ENCODE results near the gene CGB2. TPM values are rescaled to one million over a fixed set of nuclear protein-coding genes. Genes with fewer than 3 reads are reported as not detected.
A peak's percentile ranks its signal among the peaks of the same experiment; 100 is the strongest.

The CGB2 gene
- total and polyA plus RNA-seq, 2 of the 13 experiments (the other 11 are each of a cell fraction or from before 2014, with no cell fraction given) = not detected

DNA sequence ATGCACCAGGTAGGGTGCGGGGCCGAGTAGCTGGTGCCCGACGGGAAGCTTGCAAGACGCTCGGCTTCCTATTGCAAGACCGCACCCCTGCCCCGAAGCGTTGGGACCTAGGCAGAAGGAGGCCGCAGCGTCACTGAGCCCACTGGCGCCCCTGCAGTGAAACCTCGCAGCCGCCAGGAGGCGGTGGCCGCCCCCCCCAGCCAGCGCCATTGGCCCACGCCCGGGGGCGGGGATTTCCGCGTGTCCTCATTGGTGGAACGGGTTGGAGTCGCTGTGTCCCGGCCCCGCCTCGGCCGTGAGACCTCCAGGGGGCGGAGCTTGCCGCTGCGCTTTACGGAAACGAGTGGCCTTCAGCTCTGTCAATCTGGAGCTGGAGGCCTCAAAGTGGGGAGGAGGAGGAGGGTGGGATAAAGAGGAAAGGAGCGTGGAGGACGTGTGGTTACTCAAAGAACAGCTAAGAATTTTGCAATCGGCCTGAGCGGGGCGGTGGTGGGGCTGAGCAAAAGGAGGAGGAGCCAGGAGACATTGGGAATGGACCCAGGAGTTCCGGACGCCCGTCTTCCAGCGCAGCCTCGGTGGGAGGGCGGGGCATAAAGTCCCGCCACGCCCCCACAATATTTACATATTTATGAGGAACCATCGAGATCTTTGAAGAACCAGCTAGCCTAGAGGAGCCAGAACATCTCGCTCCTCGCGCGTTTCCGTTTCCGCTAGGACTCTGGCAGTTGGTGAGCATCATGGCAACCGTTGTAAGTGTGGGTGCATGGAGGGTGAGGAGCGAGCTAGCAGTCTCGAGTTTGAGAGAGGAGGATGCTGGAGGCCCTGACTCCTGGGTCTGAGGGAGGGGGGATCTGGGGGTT lies 38.3 kb upstream of the CGB2 start, which contains the start of the genes GYS1 and RUVBL2 (continued):
- TF ChIP-seq NFATC3 (CRISPR knock-in tag; IDR thresholded peaks at IDR 0.05) = no peak
- no peak for TF ChIP-seq ZNF335 (CRISPR knock-in tag; IDR thresholded peaks at IDR 0.05)
- peak; percentile 85; the same call in 1 of the 2 replicates for TF ChIP-seq ZMAT3 (CRISPR knock-in tag; conservative IDR thresholded peaks at IDR 0.05)
- TF ChIP-seq TCF12 (IDR thresholded peaks at IDR 0.05) = no peak
- 0 out of 2 replicates have a peak, but pooled peaks have one; percentile 42 for TF ChIP-seq TCF12 (CRISPR knock-in tag; IDR thresholded peaks at IDR 0.05)
- no peak for TF ChIP-seq ZNF207 (IDR thresholded peaks at IDR 0.05; ENCODE audit: borderline replicate concordance)
- no peak for TF ChIP-seq ZNF766 (CRISPR knock-in tag; IDR thresholded peaks at IDR 0.05; ENCODE audit: borderline replicate concordance)
- TF ChIP-seq, protein P1, sequence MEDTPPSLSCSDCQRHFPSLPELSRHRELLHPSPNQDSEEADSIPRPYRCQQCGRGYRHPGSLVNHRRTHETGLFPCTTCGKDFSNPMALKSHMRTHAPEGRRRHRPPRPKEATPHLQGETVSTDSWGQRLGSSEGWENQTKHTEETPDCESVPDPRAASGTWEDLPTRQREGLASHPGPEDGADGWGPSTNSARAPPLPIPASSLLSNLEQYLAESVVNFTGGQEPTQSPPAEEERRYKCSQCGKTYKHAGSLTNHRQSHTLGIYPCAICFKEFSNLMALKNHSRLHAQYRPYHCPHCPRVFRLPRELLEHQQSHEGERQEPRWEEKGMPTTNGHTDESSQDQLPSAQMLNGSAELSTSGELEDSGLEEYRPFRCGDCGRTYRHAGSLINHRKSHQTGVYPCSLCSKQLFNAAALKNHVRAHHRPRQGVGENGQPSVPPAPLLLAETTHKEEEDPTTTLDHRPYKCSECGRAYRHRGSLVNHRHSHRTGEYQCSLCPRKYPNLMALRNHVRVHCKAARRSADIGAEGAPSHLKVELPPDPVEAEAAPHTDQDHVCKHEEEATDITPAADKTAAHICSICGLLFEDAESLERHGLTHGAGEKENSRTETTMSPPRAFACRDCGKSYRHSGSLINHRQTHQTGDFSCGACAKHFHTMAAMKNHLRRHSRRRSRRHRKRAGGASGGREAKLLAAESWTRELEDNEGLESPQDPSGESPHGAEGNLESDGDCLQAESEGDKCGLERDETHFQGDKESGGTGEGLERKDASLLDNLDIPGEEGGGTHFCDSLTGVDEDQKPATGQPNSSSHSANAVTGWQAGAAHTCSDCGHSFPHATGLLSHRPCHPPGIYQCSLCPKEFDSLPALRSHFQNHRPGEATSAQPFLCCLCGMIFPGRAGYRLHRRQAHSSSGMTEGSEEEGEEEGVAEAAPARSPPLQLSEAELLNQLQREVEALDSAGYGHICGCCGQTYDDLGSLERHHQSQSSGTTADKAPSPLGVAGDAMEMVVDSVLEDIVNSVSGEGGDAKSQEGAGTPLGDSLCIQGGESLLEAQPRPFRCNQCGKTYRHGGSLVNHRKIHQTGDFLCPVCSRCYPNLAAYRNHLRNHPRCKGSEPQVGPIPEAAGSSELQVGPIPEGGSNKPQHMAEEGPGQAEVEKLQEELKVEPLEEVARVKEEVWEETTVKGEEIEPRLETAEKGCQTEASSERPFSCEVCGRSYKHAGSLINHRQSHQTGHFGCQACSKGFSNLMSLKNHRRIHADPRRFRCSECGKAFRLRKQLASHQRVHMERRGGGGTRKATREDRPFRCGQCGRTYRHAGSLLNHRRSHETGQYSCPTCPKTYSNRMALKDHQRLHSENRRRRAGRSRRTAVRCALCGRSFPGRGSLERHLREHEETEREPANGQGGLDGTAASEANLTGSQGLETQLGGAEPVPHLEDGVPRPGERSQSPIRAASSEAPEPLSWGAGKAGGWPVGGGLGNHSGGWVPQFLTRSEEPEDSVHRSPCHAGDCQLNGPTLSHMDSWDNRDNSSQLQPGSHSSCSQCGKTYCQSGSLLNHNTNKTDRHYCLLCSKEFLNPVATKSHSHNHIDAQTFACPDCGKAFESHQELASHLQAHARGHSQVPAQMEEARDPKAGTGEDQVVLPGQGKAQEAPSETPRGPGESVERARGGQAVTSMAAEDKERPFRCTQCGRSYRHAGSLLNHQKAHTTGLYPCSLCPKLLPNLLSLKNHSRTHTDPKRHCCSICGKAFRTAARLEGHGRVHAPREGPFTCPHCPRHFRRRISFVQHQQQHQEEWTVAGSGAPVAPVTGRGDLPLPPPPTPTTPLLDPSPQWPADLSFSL (CRISPR knock-in tag; IDR thresholded peaks at IDR 0.05) = no peak
- 0 out of 2 replicates have a peak, but pooled peaks have one; percentile 45 for TF ChIP-seq ETV6 (CRISPR knock-in tag; conservative IDR thresholded peaks at IDR 0.05)
- peak; percentile 73 for TF ChIP-seq SAP130 (CRISPR knock-in tag; IDR thresholded peaks at IDR 0.05; ENCODE audit: low read depth)
- TF ChIP-seq ZC3H13 (CRISPR knock-in tag; IDR thresholded peaks at IDR 0.05) = peak; percentile 85
- TF ChIP-seq GATA4 (IDR thresholded peaks at IDR 0.05; ENCODE audit: borderline replicate concordance, low read depth) = 0 out of 2 replicates have a peak, but pooled peaks have one; percentile 46
- TF ChIP-seq, protein P2, sequence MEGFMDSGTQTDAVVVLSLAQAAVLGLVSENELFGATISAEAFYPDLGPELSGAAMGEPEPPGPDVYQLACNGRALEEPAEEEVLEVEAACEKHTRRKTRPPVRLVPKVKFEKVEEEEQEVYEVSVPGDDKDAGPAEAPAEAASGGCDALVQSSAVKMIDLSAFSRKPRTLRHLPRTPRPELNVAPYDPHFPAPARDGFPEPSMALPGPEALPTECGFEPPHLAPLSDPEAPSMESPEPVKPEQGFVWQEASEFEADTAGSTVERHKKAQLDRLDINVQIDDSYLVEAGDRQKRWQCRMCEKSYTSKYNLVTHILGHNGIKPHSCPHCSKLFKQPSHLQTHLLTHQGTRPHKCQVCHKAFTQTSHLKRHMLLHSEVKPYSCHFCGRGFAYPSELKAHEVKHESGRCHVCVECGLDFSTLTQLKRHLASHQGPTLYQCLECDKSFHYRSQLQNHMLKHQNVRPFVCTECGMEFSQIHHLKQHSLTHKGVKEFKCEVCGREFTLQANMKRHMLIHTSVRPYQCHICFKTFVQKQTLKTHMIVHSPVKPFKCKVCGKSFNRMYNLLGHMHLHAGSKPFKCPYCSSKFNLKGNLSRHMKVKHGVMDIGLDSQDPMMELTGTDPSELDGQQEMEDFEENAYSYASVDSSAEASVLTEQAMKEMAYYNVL (CRISPR knock-in tag; IDR thresholded peaks at IDR 0.05; ENCODE audit: borderline replicate concordance) = no peak
- no peak for TF ChIP-seq HES4 (CRISPR knock-in tag; IDR thresholded peaks at IDR 0.05; ENCODE audit: borderline replicate concordance)
- TF ChIP-seq ZIK1 (CRISPR knock-in tag; IDR thresholded peaks at IDR 0.05; ENCODE audit: borderline replicate concordance, low read depth) = 0 out of 2 replicates have a peak, but pooled peaks have one; percentile 14
- TF ChIP-seq, protein P3, sequence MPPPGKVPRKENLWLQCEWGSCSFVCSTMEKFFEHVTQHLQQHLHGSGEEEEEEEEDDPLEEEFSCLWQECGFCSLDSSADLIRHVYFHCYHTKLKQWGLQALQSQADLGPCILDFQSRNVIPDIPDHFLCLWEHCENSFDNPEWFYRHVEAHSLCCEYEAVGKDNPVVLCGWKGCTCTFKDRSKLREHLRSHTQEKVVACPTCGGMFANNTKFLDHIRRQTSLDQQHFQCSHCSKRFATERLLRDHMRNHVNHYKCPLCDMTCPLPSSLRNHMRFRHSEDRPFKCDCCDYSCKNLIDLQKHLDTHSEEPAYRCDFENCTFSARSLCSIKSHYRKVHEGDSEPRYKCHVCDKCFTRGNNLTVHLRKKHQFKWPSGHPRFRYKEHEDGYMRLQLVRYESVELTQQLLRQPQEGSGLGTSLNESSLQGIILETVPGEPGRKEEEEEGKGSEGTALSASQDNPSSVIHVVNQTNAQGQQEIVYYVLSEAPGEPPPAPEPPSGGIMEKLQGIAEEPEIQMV (CRISPR knock-in tag; IDR thresholded peaks at IDR 0.05; ENCODE audit: low read depth) = no peak
- TF ChIP-seq MAFF (IDR thresholded peaks at IDR 0.05; ENCODE audit: low read depth, low read length) = no peak
- TF ChIP-seq, protein P4, sequence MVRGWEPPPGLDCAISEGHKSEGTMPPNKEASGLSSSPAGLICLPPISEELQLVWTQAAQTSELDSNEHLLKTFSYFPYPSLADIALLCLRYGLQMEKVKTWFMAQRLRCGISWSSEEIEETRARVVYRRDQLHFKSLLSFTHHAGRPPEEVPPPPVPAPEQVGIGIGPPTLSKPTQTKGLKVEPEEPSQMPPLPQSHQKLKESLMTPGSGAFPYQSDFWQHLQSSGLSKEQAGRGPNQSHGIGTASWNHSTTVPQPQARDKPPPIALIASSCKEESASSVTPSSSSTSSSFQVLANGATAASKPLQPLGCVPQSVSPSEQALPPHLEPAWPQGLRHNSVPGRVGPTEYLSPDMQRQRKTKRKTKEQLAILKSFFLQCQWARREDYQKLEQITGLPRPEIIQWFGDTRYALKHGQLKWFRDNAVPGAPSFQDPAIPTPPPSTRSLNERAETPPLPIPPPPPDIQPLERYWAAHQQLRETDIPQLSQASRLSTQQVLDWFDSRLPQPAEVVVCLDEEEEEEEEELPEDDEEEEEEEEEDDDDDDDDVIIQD (CRISPR knock-in tag; IDR thresholded peaks at IDR 0.05; ENCODE audit: low read depth) = no peak; the same call in 1 of the 2 replicates
